HepG2 (cell line): Measurements from ENCODE around the gene CD7. TPM values are rescaled to one million over a fixed set of nuclear protein-coding genes. Genes with fewer than 3 reads are reported as not detected.

Experiments used
- ARNTL ChIP-seq: sonication (generic); formaldehyde crosslinking; IDR thresholded peaks from 2 replicates; pipeline ENCODE4 v1.4.0; 2020; ENCODE audit warnings: mild to moderate bottlenecking, missing genetic modification reagents
- ATF7-NPFF ChIP-seq: sonication (generic); formaldehyde crosslinking; IDR thresholded peaks from 2 replicates; pipeline ENCODE4 v1.8.1; 2023; ENCODE audit warnings: mild to moderate bottlenecking, low read depth, missing genetic modification reagents, moderate library complexity
- KLF13 ChIP-seq: sonication (generic); formaldehyde crosslinking; IDR thresholded peaks from 2 replicates; pipeline ENCODE4 v1.4.0; 2020; ENCODE audit warnings: mild to moderate bottlenecking, missing genetic modification reagents
- KLF9 ChIP-seq: IDR thresholded peaks from 2 replicates; pipeline ENCODE4 v1.6.1; 2016; ENCODE audit warnings: low read depth
- NPAS2 ChIP-seq: sonication (generic); formaldehyde crosslinking; IDR thresholded peaks from 2 replicates; pipeline ENCODE4 v1.8.0; 2022; ENCODE audit warnings: mild to moderate bottlenecking, missing genetic modification reagents, borderline replicate concordance
- SMAD1 ChIP-seq: sonication (generic); formaldehyde crosslinking; IDR thresholded peaks from 2 replicates; pipeline ENCODE4 v1.4.0; 2020; ENCODE audit warnings: missing genetic modification reagents, low read depth, mild to moderate bottlenecking, borderline replicate concordance
- SMYD3 ChIP-seq: sonication (generic); formaldehyde crosslinking; IDR thresholded peaks from 2 replicates; pipeline ENCODE4 v1.8.1; 2023; ENCODE audit warnings: mild to moderate bottlenecking, missing genetic modification reagents
- TBL1XR1 ChIP-seq: fragments of 150-350 bp; IDR thresholded peaks from 2 replicates; pipeline ENCODE4 v1.6.1; 2014; ENCODE audit warnings: borderline replicate concordance, low read length; ENCODE audit not compliant: partially characterized antibody
- TEAD3 ChIP-seq: optimal IDR thresholded peaks from 2 replicates; pipeline ENCODE3; 2016; ENCODE audit warnings: borderline replicate concordance
- ZNF121 ChIP-seq: sonication (generic); formaldehyde crosslinking; IDR thresholded peaks from 2 replicates; pipeline ENCODE4 v1.5.0; 2020; ENCODE audit warnings: mild to moderate bottlenecking, missing genetic modification reagents
- ZNF143 ChIP-seq: sonication (generic); formaldehyde crosslinking; IDR thresholded peaks from 2 replicates; pipeline ENCODE4 v1.4.0; 2020; ENCODE audit warnings: missing genetic modification reagents
- ZNF264 ChIP-seq: sonication (generic); formaldehyde crosslinking; IDR thresholded peaks from 2 replicates; pipeline ENCODE4 v1.4.0; 2020; ENCODE audit warnings: missing genetic modification reagents
- ZNF563 ChIP-seq: sonication (generic); formaldehyde crosslinking; IDR thresholded peaks from 2 replicates; pipeline ENCODE4 v1.8.0; 2022; ENCODE audit warnings: mild to moderate bottlenecking, moderate library complexity, missing genetic modification reagents
- ZNF614 ChIP-seq: IDR thresholded peaks from 2 replicates; pipeline ENCODE4 v1.6.1; 2018; ENCODE audit warnings: missing biosample characterization, missing genetic modification reagents, inconsistent platforms, borderline replicate concordance
- polyA plus RNA-seq, 8 experiments: library from polyadenylated mRNA; depleted of rRNA in 3 of 8; stranded (reverse) in 7 of 8; unstranded in 1 of 8; fragments of >200 nt; fragmentation: Illumina TruSeq in 4 of 8; extraction: Trizol in 4 of 8; gene quantifications; 2 replicates each; pipeline versions ENCODE4 v1.2.1 to v1.2.3, GENCODE V29; 2011 to 2016; ENCODE audit warnings: low read depth in 4 of 8, missing spikeins in 1 of 8, mixed read lengths in 1 of 8; ENCODE audit not compliant: insufficient read depth in 1 of 8
- total RNA-seq, 5 experiments: library from RNA; depleted of rRNA; stranded (reverse); fragments of >200 nt; fragmentation: Illumina TruSeq; extraction: Trizol; gene quantifications; 2 replicates each; pipeline ENCODE4 v1.2.3, GENCODE V29; 2016; ENCODE audit warnings: low read depth in 1 of 5
- TF ChIP-seq, protein P1 (sequence below): sonication (generic); formaldehyde crosslinking; conservative IDR thresholded peaks from 2 replicates; pipeline ENCODE4 v1.4.0; 2020; ENCODE audit warnings: missing genetic modification reagents
- TF ChIP-seq, protein P2 (sequence below): sonication (generic); formaldehyde crosslinking; IDR thresholded peaks from 2 replicates; pipeline ENCODE4 v1.9.0; 2021; ENCODE audit warnings: missing genetic modification reagents, mild to moderate bottlenecking, borderline replicate concordance
- TF ChIP-seq, protein P3 (sequence below): conservative IDR thresholded peaks from 2 replicates; pipeline ENCODE4 v1.6.1; 2018; ENCODE audit warnings: missing genetic modification reagents
- TF ChIP-seq, protein P4 (sequence below): sonication (generic); formaldehyde crosslinking; IDR thresholded peaks from 2 replicates; pipeline ENCODE4 v1.4.0; 2020; ENCODE audit warnings: missing genetic modification reagents
- TF ChIP-seq, protein P5 (sequence below): sonication (generic); formaldehyde crosslinking; IDR thresholded peaks from 2 replicates; pipeline ENCODE4 v1.4.0; 2020; ENCODE audit warnings: mild to moderate bottlenecking, missing genetic modification reagents

The CD7 gene
- total and polyA plus RNA-seq, 2 of the 13 experiments (the other 11 are each of a cell fraction or from before 2014, with no cell fraction given) = 67.6 to 76.4 TPM

DNA sequence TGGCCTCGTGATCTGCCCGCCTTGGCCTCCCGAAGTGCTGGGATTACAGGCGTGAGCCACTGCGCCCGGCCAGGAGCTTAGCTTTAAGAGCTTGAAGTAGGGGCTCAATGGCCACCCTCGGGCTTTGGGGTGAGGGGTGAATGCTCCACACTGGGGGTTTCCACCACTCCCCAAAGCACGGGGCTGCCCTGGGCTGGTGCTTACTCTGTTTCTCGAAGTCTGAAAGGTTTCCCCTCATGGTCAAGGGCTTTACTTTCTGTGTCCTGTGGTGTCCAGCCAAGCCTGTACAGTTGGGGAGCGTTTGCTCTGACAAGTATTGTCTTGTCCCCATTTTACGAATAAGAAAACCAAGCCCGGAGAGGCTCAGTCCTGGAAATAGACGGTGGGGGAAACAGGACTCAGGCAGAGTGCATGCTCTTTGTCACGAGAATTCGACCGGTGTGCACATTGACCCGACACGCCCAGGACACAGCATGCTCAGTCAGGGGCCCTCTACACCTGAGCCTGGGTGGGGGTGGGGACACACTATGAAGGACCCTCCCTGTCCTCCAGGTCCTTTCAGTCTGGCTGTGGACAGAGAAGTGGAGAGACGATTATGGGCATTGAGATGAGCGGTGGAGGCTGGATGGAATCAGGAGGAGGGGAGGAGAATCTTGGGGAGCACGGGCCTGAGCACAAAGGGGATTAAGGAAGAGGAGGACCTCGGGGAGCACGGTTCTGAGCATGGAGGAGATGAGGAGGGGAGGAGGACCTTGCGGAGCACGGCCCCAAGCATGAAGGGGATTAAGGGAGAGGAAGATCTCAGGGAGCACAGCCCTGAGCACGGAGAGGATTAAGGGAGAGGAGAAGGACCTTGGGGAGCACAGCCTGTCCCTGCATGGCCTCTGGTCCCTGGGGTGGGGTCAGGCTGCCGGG is 7.5 kb downstream of the CD7 start (continued):
- TF ChIP-seq, protein P1, sequence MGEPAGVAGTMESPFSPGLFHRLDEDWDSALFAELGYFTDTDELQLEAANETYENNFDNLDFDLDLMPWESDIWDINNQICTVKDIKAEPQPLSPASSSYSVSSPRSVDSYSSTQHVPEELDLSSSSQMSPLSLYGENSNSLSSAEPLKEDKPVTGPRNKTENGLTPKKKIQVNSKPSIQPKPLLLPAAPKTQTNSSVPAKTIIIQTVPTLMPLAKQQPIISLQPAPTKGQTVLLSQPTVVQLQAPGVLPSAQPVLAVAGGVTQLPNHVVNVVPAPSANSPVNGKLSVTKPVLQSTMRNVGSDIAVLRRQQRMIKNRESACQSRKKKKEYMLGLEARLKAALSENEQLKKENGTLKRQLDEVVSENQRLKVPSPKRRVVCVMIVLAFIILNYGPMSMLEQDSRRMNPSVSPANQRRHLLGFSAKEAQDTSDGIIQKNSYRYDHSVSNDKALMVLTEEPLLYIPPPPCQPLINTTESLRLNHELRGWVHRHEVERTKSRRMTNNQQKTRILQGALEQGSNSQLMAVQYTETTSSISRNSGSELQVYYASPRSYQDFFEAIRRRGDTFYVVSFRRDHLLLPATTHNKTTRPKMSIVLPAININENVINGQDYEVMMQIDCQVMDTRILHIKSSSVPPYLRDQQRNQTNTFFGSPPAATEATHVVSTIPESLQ = no peak
- TF ChIP-seq NPAS2 (CRISPR knock-in tag) = no peak
- TF ChIP-seq, protein P2, sequence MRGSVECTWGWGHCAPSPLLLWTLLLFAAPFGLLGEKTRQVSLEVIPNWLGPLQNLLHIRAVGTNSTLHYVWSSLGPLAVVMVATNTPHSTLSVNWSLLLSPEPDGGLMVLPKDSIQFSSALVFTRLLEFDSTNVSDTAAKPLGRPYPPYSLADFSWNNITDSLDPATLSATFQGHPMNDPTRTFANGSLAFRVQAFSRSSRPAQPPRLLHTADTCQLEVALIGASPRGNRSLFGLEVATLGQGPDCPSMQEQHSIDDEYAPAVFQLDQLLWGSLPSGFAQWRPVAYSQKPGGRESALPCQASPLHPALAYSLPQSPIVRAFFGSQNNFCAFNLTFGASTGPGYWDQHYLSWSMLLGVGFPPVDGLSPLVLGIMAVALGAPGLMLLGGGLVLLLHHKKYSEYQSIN (CRISPR knock-in tag) = no peak
- TF ChIP-seq, protein P3, sequence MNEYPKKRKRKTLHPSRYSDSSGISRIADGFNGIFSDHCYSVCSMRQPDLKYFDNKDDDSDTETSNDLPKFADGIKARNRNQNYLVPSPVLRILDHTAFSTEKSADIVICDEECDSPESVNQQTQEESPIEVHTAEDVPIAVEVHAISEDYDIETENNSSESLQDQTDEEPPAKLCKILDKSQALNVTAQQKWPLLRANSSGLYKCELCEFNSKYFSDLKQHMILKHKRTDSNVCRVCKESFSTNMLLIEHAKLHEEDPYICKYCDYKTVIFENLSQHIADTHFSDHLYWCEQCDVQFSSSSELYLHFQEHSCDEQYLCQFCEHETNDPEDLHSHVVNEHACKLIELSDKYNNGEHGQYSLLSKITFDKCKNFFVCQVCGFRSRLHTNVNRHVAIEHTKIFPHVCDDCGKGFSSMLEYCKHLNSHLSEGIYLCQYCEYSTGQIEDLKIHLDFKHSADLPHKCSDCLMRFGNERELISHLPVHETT (CRISPR knock-in tag) = no peak
- TF ChIP-seq, protein P4, sequence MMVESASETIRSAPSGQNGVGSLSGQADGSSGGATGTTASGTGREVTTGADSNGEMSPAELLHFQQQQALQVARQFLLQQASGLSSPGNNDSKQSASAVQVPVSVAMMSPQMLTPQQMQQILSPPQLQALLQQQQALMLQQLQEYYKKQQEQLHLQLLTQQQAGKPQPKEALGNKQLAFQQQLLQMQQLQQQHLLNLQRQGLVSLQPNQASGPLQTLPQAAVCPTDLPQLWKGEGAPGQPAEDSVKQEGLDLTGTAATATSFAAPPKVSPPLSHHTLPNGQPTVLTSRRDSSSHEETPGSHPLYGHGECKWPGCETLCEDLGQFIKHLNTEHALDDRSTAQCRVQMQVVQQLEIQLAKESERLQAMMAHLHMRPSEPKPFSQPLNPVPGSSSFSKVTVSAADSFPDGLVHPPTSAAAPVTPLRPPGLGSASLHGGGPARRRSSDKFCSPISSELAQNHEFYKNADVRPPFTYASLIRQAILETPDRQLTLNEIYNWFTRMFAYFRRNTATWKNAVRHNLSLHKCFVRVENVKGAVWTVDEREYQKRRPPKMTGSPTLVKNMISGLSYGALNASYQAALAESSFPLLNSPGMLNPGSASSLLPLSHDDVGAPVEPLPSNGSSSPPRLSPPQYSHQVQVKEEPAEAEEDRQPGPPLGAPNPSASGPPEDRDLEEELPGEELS = no peak
- no peak for TF ChIP-seq ZNF121 (CRISPR knock-in tag)
- TF ChIP-seq ZNF143 (CRISPR knock-in tag) = no peak
- peak; percentile 45; the same call in 1 of the 2 replicates for TF ChIP-seq ZNF614 (CRISPR knock-in tag)
- 0 out of 2 replicates have a peak, but pooled peaks have one; percentile 2 for TF ChIP-seq ARNTL
- TF ChIP-seq SMYD3 (CRISPR knock-in tag) = no peak
- no peak for TF ChIP-seq KLF9
- TF ChIP-seq ZNF563 (CRISPR knock-in tag) = no peak
- no peak for TF ChIP-seq TEAD3
- TF ChIP-seq SMAD1 (CRISPR knock-in tag) = peak; percentile 53; the same call in 1 of the 2 replicates
- no peak for TF ChIP-seq TBL1XR1
- TF ChIP-seq, protein P5, sequence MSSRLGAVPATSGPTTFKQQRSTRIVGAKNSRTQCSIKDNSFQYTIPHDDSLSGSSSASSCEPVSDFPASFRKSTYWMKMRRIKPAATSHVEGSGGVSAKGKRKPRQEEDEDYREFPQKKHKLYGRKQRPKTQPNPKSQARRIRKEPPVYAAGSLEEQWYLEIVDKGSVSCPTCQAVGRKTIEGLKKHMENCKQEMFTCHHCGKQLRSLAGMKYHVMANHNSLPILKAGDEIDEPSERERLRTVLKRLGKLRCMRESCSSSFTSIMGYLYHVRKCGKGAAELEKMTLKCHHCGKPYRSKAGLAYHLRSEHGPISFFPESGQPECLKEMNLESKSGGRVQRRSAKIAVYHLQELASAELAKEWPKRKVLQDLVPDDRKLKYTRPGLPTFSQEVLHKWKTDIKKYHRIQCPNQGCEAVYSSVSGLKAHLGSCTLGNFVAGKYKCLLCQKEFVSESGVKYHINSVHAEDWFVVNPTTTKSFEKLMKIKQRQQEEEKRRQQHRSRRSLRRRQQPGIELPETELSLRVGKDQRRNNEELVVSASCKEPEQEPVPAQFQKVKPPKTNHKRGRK (CRISPR knock-in tag) = no peak
- TF ChIP-seq ATF7-NPFF (CRISPR knock-in tag) = peak; percentile 55; the same call in 1 of the 2 replicates
- TF ChIP-seq ZNF264 (CRISPR knock-in tag) = no peak
- 0 out of 2 replicates have a peak, but pooled peaks have one; percentile 20 for TF ChIP-seq KLF13 (CRISPR knock-in tag)
